H54 (cell line): ENCODE data around the gene VSTM2B.

ENCODE experiments used
- DNase-seq: peaks from one replicate; pipeline ENCODE4 v3.0.0; 2011; ENCODE audit warnings: low spot score, mixed read lengths; ENCODE audit not compliant: insufficient read length
- FAIRE-seq: peaks from 3 replicates; lab custom pipeline; 2011; peaks lifted over from hg19 to GRCh38; lab: Jason Lieb, UNC
- POLR2A ChIP-seq: IDR thresholded peaks from 2 replicates; pipeline ENCODE4 v1.6.1; 2011; ENCODE audit warnings: low read depth, mild to moderate bottlenecking, low read length

Gene VSTM2B

DNA sequence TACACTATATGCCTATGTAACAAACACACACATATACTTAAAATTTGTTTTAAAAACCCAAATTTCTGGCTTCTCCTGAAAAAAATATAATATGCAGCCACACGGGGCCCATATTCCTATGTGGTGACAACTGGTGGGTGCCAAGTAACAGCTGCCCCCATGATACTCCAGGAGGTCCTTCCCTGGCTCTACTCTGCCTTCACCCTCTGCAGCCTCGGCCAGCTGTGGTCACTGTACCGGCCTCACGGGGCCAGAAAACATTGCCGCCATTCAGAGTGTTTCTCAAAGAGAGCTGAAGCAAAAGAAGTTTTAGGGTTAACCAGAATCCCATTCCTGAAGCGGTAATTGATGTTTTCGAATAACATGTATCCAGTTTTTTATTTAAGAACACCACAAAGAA lies 47.7 kb downstream of the VSTM2B start:
- TF ChIP-seq POLR2A = no peak
- FAIRE-seq = no peak
- no peak for DNase-seq

GRCh38 chr19:29574510-29574909 lies 48.7 kb downstream of the VSTM2B start:
- FAIRE-seq = no peak
- TF ChIP-seq POLR2A = no peak
- no peak for DNase-seq

GRCh38 chr19:29576046-29576606 lies 50.3 kb downstream of the VSTM2B start:
- FAIRE-seq = no peak
- TF ChIP-seq POLR2A = no peak
- DNase-seq = peak; percentile 29

DNA sequence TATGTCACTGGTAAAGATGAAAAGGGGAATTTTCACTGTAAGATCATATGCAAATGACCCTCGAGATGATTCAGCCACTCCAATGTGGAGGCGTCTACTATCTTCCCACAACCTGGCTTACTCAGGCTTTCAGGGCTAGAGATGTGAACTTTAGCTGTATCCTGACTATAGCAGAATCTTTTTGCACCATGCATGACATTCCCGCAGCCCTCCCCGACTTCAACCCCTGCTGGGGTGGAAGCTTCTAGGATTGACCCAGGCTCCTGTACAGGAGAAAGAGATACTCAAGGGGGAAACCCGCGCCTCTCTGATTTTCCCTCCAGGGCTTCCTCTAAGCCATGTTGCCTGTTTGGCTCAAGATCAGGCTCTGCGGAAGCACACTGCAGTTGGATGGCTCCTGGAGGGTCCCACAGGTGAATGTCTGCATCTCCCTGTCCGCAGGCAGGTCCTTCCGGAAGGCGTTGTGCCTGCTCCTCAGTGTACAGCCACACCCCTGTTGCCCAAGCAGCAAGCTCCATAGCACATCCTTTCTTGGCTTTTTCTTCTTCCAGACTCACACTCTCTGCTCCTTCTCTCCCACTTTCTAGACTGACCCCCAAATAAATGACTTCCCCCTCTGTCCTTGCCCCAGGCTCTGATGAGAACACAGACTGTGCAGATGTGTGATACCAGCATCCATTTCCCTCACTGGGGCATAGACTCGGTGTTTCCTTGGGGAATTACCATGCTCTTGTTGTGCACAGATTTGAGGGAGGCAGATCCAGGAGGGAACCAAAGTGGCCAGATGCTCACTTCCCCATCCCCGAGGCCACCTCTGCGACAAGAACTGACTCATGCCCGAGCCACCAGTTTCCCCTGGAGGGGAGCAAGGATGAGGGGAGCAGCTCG lies 51.2 kb downstream of the VSTM2B start:
- no peak for TF ChIP-seq POLR2A
- FAIRE-seq (no peak), DNase-seq (peak; percentile 27)

DNA sequence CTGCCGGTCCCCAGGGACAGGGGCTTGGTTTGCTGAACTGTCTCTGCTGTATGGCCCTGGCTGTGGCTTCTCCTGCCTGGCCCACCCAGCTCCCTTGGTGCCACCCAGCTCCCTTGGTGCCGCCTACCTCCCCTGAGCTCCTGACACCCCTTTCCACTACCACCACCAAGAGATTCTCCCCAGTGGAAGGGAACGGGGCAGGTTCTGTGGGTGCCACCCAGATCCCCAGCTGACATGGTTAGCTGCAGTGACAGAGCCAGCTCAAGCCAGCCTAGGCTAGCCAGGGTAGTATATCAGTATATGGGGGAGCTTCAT lies 51.8 kb downstream of the VSTM2B start:
- no peak for TF ChIP-seq POLR2A
- FAIRE-seq (no peak), DNase-seq (no peak)

GRCh38 chr19:29578349-29578748 lies 52.6 kb downstream of the VSTM2B start:
- TF ChIP-seq POLR2A = no peak
- FAIRE-seq (no peak), DNase-seq (no peak)

- DNase-seq (no peak), FAIRE-seq (no peak)
- no peak for TF ChIP-seq POLR2A
Measured at GRCh38 chr19:29579308-29579910, 53.6 kb downstream of the VSTM2B start.

GRCh38 chr19:29581398-29581797 lies 55.6 kb downstream of the VSTM2B start:
- DNase-seq (no peak), FAIRE-seq (no peak)
- TF ChIP-seq POLR2A = no peak

GRCh38 chr19:29583196-29583999 lies 57.6 kb downstream of the VSTM2B start:
- DNase-seq = peak; percentile 73

GRCh38 chr19:29586401-29586800 lies 60.6 kb downstream of the VSTM2B start:
- FAIRE-seq (no peak), DNase-seq (no peak)
- no peak for TF ChIP-seq POLR2A

More at GRCh38 chr19:29583196-29583999, 57.6 kb downstream of the VSTM2B start:
- FAIRE-seq = no peak
- no peak for TF ChIP-seq POLR2A

- no peak for TF ChIP-seq POLR2A
- no peak for DNase-seq
- FAIRE-seq = no peak
Measured at GRCh38 chr19:29587059-29587458, 61.3 kb downstream of the VSTM2B start.

DNA sequence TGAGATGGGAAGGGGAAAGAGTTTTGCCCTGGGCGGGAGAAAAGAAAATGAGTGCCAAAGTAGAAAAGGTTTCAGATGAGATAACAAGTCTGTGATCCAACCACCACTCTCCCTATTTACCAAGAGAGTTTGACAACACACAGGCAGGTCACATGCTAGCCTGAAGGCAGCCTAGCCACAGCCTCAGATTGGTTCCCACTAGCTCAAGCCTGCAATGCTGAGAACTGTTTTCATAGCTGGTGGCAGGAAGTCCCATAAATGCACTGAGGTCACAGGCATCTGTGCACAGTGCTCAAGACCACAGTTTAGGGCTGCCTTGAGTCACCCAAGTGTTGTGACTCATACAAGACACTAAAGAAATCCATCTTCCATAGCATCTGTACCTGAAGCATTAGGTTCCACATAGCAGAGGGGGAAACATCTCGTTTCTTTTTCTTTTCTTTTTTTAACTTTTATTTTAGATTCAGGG lies 61.8 kb downstream of the VSTM2B start:
- DNase-seq (peak; percentile 57), FAIRE-seq (peak; percentile 48)
- TF ChIP-seq POLR2A = no peak

- FAIRE-seq = no peak
- TF ChIP-seq POLR2A = no peak
- no peak for DNase-seq
Measured at GRCh38 chr19:29588095-29588494, 62.3 kb downstream of the VSTM2B start.

DNA sequence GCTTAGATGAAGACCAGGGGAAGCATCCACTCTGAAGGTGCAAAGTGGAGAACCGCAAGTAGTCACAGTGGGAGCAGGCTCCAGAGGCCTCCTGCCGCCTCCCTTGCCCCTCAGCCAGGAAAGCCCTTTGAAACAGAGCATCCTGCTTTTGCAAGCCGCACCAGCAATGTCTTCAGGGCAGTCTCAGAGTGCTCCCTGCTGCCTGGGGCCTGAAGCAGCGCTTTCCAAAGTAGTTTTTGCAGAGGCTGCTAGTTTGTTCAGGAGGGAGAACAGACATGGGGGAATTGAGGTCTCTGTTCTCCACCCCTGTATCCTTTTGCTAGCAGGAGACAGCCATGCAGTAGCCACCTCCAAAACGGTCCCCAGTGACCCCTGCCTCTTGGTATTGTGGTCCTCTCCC lies 64.5 kb downstream of the VSTM2B start:
- no peak for TF ChIP-seq POLR2A
- no peak for FAIRE-seq

DNA sequence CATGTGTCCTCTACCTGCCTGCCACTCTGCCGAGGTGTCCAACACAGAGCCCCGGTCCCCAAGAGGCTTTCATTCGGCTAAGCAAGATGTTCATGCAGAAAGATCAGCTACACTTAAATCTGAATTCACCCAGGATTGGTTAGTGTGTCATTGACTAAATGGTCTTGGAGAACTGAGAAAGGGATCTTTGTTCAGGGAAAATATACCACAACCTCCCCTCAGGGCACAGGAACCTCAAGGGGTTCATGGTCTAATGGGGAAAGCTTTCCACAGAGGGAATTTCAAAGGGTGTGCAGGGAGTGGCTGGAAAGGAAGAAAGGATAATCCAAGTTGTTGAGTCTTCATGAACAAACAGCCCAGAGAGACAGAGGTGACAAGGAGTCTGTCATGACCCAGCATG lies 65.9 kb downstream of the VSTM2B start:
- FAIRE-seq (no peak), DNase-seq (no peak)
- TF ChIP-seq POLR2A = no peak

More for the DNA sequence above, 64.5 kb downstream of the VSTM2B start:
- DNase-seq = no peak
